ENCODE results near the gene PCA3.

PCA3 gene

GRCh38 chr9:76758476-76758875 is 5.8 kb upstream of the PCA3 start:
- no peak for DNase-seq

- DNase-seq, result no peak
These were observed 4.5 kb upstream of the PCA3 start for GRCh38 chr9:76759732-76760131.

GRCh38 chr9:76761448-76761847 is 2.8 kb upstream of the PCA3 start:
- no peak for DNase-seq

- DNase-seq, result no peak
These were observed 1.9 kb downstream of the PCA3 start for GRCh38 chr9:76766126-76766525.

GRCh38 chr9:76772686-76773445 is 8.6 kb downstream of the PCA3 start:
- DNase-seq, result no peak

GRCh38 chr9:76784881-76785280 is 20.6 kb downstream of the PCA3 start:
- DNase-seq, result no peak

GRCh38 chr9:76785501-76785900 is 21.3 kb downstream of the PCA3 start:
- no peak for DNase-seq

- DNase-seq, result no peak
These were observed 23.4 kb downstream of the PCA3 start for GRCh38 chr9:76787677-76788076.

- DNase-seq, result no peak
These were observed 25.6 kb downstream of the PCA3 start for GRCh38 chr9:76789840-76790239.

- no peak for DNase-seq
These were observed 29.7 kb downstream of the PCA3 start for GRCh38 chr9:76793784-76794431.

- DNase-seq, result no peak
These were observed 32.1 kb downstream of the PCA3 start for GRCh38 chr9:76796296-76796695.

GRCh38 chr9:76798527-76798926 is 34.3 kb downstream of the PCA3 start:
- DNase-seq, result no peak

GRCh38 chr9:76799473-76799872 is 35.2 kb downstream of the PCA3 start:
- no peak for DNase-seq

- DNase-seq, result no peak
These were observed 36.7 kb downstream of the PCA3 start for GRCh38 chr9:76800901-76801300.

GRCh38 chr9:76803083-76803482 is 38.8 kb downstream of the PCA3 start:
- no peak for DNase-seq

GRCh38 chr9:76803762-76804161 is 39.5 kb downstream of the PCA3 start:
- DNase-seq, result no peak

- no peak for DNase-seq
These were observed 44.4 kb downstream of the PCA3 start for GRCh38 chr9:76808636-76809035.

- DNase-seq, result no peak
These were observed 46.2 kb downstream of the PCA3 start for GRCh38 chr9:76810377-76810957.

- no peak for DNase-seq
These were observed 48.4 kb downstream of the PCA3 start for GRCh38 chr9:76812591-76812990.

- no peak for DNase-seq
These were observed 53.3 kb downstream of the PCA3 start for GRCh38 chr9:76817489-76817888.

- no peak for DNase-seq
These were observed 54.0 kb downstream of the PCA3 start for GRCh38 chr9:76818271-76818670.

- no peak for DNase-seq
These were observed 56.2 kb downstream of the PCA3 start for GRCh38 chr9:76820431-76820830.

GRCh38 chr9:76827296-76828080 is 63.2 kb downstream of the PCA3 start:
- no peak for DNase-seq

Data from effector CD8-positive, alpha-beta T cell (primary cell).